Measurements from ENCODE around the gene LGALSL.

- TF ChIP-seq CTCF (IDR thresholded peaks at IDR 0.05; ENCODE audit: low read length) (no peak), EZH2 (optimal IDR thresholded peaks at IDR 0.05; ENCODE audit: low read depth, low read length) (no peak)
These were observed 11.7 kb upstream of the LGALSL start for GRCh38 chr2:64442277-64442676.
